GM23338 (cell line): ENCODE measurements around the gene COG2.

Experiments
- CREB1 ChIP-seq: fragments of 250-450 bp; sonication (Bioruptor Pico); IDR thresholded peaks from 2 replicates; pipeline ENCODE4 v1.5.0; 2020; ENCODE audit warnings: low read depth, mild to moderate bottlenecking, moderate library complexity
- CTCF ChIP-seq, 2 experiments: fragments of 200-600 bp in 1 of 2; sonication (generic) in 1 of 2; conservative IDR thresholded peaks; 2 replicates each; pipeline versions ENCODE4 v1.5.1 to v1.6.1; 2016 to 2017; ENCODE audit warnings: antibody characterized with exemption in 2 of 2, low read depth in 2 of 2, mild to moderate bottlenecking in 2 of 2, moderate library complexity in 1 of 2
- ETS1 ChIP-seq: IDR thresholded peaks from 2 replicates; pipeline ENCODE4 v1.6.1; 2016; ENCODE audit warnings: antibody characterized with exemption
- EZH2 ChIP-seq: fragments of 200-600 bp; sonication (generic); IDR thresholded peaks from one replicate; pipeline ENCODE4 v1.8.0; 2017; ENCODE audit warnings: antibody characterized with exemption, mild to moderate bottlenecking, low read depth; ENCODE audit not compliant: unreplicated experiment
- EZH2phosphoT487 ChIP-seq: fragments of 200-600 bp; sonication (generic); IDR thresholded peaks from one replicate; pipeline ENCODE4 v1.8.1; 2018; ENCODE audit warnings: antibody characterized with exemption; ENCODE audit not compliant: unreplicated experiment
- JUNB ChIP-seq: IDR thresholded peaks from one replicate; pipeline ENCODE4 v1.6.1; 2016; ENCODE audit warnings: antibody characterized with exemption; ENCODE audit not compliant: unreplicated experiment
- NANOG ChIP-seq: IDR thresholded peaks from 2 replicates; pipeline ENCODE4 v1.6.1; 2016; ENCODE audit warnings: antibody characterized with exemption, borderline replicate concordance
- POLR2AphosphoS5 ChIP-seq: IDR thresholded peaks from 2 replicates; pipeline ENCODE4 v1.6.1; 2016; ENCODE audit warnings: antibody characterized with exemption, low read depth
- REST ChIP-seq: IDR thresholded peaks from one replicate; pipeline ENCODE4 v1.6.1; 2018; ENCODE audit warnings: antibody characterized with exemption; ENCODE audit not compliant: unreplicated experiment
- ZNF114 ChIP-seq: fragments of 250-450 bp; sonication (Bioruptor Pico); IDR thresholded peaks from 2 replicates; pipeline ENCODE4 v1.5.0; 2020; ENCODE audit warnings: mild to moderate bottlenecking, moderate library complexity
- ZNF331 ChIP-seq: fragments of 250-450 bp; sonication (Bioruptor Pico); IDR thresholded peaks from 2 replicates; pipeline ENCODE4 v1.5.0; 2020; ENCODE audit warnings: low read depth, mild to moderate bottlenecking, moderate library complexity
- ZNF462 ChIP-seq: fragments of 250-450 bp; sonication (Bioruptor Pico); IDR thresholded peaks from 2 replicates; pipeline ENCODE4 v1.5.0; 2020; ENCODE audit warnings: mild to moderate bottlenecking, moderate library complexity

GRCh38 chr1:230629511-230629910 lies 12.8 kb upstream of the COG2 start:
- TF ChIP-seq CTCF (conservative IDR thresholded peaks at IDR 0.05; ENCODE audit: low read depth in 2 of 2), result no peak
- TF ChIP-seq REST, result no peak
- TF ChIP-seq NANOG, result no peak
- no peak for TF ChIP-seq CREB1
- no peak for TF ChIP-seq EZH2phosphoT487
- no peak for TF ChIP-seq EZH2
- TF ChIP-seq POLR2AphosphoS5, result no peak
- TF ChIP-seq ZNF114 (CRISPR knock-in tag), result no peak
- TF ChIP-seq ZNF331 (CRISPR knock-in tag), result no peak
- no peak for TF ChIP-seq JUNB
- TF ChIP-seq ETS1, result no peak
- no peak for TF ChIP-seq ZNF462
